ENCODE measurements around the gene BANF1.

- TF ChIP-seq CTCF (IDR thresholded peaks at IDR 0.05), result no peak
- no peak for TF ChIP-seq POLR2A (IDR thresholded peaks at IDR 0.05)
Observed at GRCh38 chr11:66035653-66036333, 33.5 kb downstream of the BANF1 start.

Data from body of pancreas (tissue), 4 donors.